HG03520 (cell line): ENCODE data around the gene GPR153.
"Not testable (repeated sequence)": the region's sequence is repeated elsewhere in the genome, so short reads cannot be mapped to it uniquely, and the experiment has no call there.

Experiments used
- ATAC-seq: cut with Tn5 transposase; IDR thresholded peaks from one replicate; pipeline ENCODE4 v1.9.1; 2021; ENCODE audit warnings: mild to moderate bottlenecking, moderate library complexity; ENCODE audit not compliant: unreplicated experiment

Gene GPR153

DNA sequence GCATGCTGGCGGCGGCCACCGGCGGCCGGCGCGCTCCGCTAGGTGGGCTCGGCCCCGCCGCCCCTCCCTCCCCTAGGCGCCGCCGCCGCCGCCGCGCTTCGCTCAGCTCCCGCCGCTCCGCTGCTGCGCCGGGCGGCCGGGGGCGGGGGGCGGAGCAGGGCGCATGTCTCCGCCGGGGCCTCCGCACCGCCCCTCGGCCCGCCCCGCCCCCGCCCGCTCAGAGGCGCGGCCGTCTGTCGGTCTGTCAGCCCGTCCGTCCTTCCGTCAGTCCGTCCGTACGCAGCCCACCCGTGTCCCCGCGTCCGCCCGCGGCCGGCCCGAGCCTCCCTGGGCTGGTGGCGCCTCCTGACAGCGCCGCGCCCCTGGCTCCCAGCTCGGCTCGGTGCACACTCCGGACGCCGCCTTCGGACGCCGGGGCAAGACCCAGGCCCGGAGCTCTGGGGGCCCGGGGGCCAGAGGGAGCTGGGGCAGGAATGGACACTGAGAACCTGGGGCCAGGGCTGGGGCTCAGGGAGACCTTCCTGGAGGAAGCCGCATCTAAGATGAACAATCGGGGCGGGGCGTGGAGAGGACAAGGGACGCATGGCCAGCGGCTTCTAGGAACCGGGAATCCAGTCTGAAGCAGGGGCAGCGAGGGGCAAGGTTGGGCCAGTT is at the start of gene GPR153:
GPR153 (minus strand) TSS at position 138 of the 654 bp plus-strand sequence. CDS start 6,193 bp downstream, outside the sequence.
- no peak for ATAC-seq

GRCh38 chr1:6310116-6310848 is 49.4 kb upstream of the GPR153 start:
- no peak for ATAC-seq

DNA sequence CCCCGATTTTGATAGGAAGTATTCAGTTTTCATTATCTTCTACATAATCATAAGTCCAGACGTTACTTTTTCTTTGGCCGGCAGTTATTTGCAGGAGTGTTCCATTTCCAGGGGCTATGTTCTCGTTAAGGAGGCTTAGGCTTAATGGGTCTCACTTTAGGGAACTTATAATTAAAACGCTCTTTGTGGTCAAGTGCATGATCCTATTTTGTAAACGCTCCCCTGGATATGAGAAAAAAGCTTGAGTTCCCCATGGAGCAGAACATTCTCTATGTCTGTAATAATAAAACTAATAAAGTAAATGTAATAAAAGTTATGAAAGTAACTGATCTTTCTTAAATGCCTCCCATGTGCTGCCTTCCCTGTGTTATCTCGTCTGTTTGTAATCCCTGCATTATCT is 48.7 kb upstream of the GPR153 start:
- ATAC-seq, result no peak

DNA sequence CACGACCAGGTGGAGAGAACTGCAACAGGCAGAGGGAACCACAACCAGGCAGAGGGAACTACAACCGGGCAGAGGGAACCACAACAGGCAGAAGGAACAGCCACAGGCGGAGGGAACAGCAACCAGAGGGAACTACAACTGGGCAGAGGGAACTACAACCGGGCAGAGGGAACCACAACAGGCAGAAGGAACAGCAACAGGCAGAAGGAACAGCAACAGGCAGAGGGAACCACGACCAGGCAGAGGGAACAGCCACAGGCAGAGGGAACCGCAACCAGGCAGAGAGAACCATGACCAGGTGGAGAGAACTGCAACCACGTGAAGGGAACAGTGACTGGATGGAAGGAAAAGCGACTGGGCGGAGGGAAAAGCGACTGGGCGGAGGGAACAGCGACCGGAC is 47.6 kb upstream of the GPR153 start:
- ATAC-seq, result no peak

GRCh38 chr1:6307682-6308081 is 46.8 kb upstream of the GPR153 start:
- not testable (repeated sequence) for ATAC-seq

DNA sequence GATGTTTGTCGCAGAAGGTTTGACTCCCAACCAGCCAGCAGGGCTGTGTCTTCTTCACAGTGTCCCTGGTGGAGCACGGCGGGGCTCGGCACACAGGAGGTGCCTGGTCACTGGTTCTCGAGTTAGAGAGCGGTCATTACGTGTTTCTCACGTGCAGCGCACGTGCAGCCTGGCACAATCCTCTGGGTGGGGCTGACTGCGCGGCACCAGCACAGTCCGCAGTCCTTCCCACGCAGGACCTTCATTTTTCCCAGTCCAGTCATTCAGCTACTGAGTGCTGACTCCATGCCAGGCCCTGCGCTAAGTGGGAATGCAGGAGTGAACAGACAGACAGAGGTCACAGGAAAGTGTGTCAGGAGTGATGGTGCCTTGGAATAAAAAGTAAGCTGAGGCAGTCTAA is 46.2 kb upstream of the GPR153 start:
- ATAC-seq, result no peak

DNA sequence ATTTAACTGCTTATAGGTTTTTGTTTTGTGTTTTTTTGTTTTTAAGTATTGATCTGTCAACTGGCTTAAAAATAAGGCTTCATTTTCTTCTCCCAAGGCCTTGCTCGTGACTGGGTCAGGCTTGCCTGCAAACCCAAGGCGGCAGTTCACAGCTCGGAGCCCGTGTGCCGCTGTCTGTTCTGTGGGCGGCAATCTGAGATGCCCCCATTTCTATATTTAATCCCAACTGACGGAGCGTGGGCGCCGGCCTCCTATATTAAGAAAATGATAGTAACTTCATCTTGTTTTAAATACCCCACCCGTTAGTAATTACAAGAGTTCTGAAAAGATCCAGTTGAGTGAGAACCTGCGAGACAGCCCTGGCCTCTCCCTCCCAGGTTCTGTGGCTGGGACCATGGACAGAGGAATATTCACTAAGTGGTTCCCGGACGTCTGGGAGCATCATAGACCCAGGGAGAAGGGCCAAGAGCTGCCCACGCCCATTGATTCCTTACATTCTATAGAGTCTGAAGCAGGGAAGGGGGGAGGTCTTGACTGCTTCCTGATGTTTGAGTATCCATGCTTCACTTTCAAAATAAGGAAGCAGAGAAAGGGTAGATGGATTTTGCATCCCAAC is 42.6 kb upstream of the GPR153 start:
- no peak for ATAC-seq

- ATAC-seq, result no peak
Observed at GRCh38 chr1:6302568-6302967, 41.7 kb upstream of the GPR153 start.

- ATAC-seq, result no peak
Observed at GRCh38 chr1:6301526-6301925, 40.6 kb upstream of the GPR153 start.

GRCh38 chr1:6300342-6301048 is 39.6 kb upstream of the GPR153 start:
- no peak for ATAC-seq

GRCh38 chr1:6299557-6300165 is 38.8 kb upstream of the GPR153 start:
- no peak for ATAC-seq

- ATAC-seq, result no peak
Observed at GRCh38 chr1:6298940-6299465, 38.1 kb upstream of the GPR153 start.

GRCh38 chr1:6298530-6298929 is 37.6 kb upstream of the GPR153 start:
- no peak for ATAC-seq

DNA sequence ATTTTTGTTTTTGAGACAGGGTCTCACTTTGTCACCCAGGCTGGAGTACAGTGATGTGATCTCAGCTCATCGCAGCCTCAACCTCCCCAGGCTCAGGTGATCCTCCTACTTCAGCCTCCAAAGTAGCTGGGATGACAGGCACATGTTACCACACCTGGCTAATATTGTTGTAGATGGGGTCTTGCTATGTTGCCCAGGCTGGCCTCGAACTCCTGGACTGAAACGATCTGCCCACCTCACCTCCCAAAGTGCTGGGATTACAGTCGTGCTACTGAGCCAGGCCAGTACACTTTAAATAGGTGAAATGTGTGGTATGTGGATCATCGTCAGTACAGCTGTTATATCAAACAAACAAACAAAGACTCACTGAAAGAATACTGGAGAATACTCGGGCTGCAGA is 35.0 kb upstream of the GPR153 start:
- ATAC-seq, result no peak

DNA sequence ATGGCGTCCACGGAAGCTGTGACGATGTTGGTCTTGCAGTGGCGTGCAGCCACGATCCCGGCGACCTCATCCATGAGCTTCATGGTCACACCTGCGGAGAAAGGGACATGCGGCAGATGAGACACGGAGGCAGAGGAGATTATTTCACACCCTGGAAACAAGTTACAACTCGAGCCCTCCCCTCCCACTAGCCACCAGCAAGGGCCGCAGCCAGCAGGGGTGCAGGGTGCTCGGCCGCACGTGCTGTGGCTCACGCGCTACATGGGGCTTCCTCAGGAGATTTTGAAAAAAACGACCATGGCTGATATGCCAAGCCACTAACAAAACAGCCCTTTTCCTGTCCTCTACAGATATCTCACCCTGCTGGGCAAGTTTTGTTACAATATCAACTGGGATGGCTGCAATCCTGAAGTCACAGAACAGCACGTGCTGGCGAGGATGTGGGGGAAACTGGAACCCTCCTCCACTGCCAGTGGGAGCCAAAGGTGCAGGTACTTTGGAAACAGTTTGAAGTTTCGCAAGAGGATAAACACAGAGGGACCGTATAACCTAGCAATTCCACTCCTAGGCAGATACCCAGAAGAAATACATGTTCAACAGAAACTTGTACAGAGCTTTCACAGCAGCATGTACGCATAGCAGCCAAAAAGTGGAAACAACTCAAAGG is 34.1 kb upstream of the GPR153 start:
- no peak for ATAC-seq

DNA sequence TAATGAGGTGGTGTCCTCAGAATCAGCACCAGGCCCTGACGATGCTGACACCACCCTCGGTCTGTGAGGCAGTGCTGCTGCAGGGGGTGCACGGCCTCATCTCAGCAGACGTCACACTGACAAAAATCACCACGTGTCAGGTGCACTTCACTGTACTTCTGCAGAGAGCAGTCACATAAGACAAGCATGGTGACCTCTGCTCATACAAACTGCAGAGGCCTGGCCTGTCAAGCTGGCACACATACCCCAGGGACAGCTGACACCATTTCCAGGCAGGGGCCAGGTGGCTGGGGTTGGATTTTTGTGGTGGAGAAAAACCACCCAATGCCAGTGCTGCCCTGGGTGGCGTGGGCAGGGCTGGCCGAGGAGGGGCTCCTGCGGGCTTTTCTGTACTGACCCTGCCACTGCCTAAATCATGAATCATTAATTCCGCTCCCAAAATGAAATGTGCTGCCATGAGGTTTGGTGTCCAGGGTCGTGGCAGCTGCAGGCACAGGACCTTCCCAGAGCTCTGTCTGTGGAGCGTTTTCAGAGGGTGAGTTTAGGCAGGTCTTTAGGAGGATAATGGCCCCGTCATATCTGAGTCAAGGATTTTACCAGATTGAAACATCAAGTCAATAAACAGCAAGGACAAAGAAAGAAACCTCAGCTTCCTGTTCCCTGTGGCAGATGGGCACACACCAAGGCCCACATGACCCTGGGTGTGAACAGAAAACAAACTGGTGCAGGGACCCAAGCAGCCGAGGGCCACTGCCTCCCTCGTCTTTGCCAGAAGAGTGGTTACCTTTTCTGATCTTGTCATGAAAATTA is 33.4 kb upstream of the GPR153 start:
- no peak for ATAC-seq

DNA sequence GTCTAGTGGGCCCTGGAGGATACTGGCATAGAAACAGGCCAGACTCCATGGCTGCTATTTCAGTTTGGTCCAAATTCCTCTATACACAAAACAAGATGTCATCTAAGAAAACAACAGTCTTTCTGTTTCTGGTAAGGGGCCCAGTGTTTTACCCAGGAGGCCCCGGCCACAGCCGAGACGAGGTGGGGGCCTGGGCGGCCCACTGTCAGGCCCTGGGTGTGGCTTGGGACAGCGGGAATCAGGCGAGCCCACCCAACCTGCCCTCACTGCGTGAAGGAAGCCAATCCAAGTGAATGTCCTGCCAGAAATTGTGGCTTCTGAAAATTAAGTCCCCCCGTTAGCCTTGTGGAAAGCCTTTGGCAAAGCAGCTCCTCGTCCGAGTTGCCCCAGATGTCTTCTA is 31.2 kb upstream of the GPR153 start:
- ATAC-seq, result no peak

DNA sequence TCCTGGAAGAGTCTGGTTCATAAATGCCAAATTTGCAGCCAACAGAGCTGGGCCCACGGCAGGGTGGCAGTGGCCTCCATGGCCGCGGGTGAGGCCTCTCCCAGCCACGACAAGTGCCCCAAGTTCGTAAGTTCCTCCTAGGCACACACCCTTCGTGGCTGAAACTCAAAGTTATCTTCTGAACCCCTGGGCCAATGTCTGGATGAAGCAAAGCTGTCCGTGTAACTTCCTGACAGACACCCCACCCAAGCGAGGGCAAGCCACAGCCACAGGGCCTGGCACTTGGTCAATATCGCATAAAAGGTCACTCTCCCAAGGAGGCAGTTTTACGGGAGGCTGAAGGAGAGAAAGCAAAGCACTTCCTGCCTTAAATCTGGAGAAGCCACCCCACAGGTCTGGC is 27.8 kb upstream of the GPR153 start:
- ATAC-seq, result no peak

DNA sequence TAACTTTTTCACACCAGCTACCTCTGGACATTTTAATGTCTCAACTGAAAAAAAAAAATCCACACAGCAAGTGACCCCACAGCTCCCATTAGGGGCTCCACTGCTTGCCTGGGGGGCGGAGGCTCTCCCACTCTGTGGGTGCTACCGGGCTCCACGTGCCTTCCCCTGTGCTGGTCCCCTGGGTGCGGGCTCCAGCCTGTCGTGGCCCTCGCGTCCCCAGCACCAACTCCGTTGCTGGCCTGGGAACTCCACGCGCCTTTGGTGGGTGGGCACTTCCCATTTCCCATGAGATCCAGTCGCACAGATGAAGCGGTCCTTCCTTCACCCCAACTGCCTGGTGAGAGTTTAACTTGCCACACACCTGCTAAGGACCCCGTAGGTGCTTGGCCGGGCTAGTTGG is 27.1 kb upstream of the GPR153 start:
- ATAC-seq, result no peak
